Stimulated activated CD4-positive, alpha-beta T cell treated with anti-CD3 and anti-CD28 coated beads, TNF-alpha, amount 100 ng/mL, for 1 hour (primary cell): ENCODE measurements around the gene MBD6.
"Not testable (repeated sequence)": the region's sequence is repeated elsewhere in the genome, so short reads cannot be mapped to it uniquely, and the experiment has no call there.

Source experiments
- DNase-seq, 3 donors: peaks; one replicate each; pipeline ENCODE4 v3.0.0-alpha.2; 2020; ENCODE audit warnings: low read depth in 3 of 3, low spot score in 1 of 3

MBD6 gene

GRCh38 chr12:57548488-57548887 is 25.9 kb downstream of the MBD6 start:
- no peak for DNase-seq

DNA sequence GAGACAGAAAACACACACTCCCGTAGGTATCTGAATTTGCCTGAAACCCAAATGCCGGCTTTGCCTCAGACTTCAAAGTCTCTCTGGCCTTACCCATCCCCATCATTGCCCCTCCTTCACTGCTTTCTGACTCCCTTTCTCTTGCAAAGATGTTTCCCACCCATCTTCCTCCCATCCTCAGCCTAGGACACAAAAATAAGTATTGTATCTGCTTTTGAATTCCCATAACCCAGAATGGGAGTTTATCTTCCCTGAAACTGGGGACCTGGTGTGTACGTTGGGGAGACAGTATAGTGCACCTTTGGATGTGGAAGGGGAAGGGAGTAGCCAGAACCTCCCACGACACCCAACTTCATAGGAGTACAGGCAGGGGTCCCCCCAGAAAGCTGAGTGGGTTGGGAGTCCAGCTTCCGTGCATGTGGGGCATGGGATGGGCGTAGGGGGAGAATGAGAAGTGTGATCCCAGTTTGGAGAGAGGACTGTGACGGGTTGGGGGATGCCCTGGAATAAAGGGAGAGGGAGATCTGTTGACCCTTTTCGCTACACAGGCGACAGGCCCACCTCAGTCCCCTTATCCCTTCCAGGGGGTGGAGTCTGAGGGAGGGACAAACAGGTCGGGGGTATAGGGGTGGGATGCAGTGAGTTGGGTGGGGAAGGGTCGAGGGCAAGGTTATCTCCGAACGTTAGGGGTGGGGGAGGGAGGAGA is 26.7 kb downstream of the MBD6 start:
- DNase-seq, result no peak

DNA sequence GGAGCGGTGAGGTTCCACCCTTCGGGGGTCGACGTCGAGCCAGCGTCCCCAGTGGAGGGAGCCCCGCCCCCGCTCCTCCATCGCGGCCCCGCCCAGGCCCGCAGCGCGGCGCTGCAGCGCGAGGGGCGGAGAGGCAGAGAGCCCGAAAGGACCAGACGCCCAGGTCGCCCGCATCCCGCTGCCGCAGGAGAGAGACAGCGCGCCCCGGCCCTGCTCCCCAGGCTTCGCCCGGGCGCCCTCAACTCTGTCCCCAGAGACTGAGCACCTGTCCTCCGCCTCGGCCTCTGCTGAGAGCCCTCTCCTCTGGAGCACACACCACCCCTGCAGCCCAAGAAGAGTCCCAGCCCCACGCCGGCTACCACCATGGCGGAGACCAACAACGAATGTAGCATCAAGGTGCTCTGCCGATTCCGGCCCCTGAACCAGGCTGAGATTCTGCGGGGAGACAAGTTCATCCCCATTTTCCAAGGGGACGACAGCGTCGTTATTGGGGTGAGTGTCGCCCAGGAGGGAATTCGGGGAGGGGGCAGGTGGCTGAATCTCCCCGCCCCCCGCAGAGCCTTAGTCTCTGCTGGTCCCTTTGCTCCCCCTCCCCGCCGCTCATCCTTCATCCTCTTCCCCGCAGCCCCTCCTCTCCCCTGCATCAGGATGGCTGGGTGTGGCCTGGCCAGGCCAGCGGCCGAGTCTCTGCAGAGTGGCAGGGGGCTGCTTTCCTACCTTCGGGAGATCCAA is 27.5 kb downstream of the MBD6 start, which contains the start of gene KIF5A:
Gene KIF5A (plus strand): TSS at position 136 of the 732 bp plus-strand sequence. CDS start 228 bp downstream, at position 364.
- peak in 2 of 3 donors; percentile 14 to 41 for DNase-seq

DNA sequence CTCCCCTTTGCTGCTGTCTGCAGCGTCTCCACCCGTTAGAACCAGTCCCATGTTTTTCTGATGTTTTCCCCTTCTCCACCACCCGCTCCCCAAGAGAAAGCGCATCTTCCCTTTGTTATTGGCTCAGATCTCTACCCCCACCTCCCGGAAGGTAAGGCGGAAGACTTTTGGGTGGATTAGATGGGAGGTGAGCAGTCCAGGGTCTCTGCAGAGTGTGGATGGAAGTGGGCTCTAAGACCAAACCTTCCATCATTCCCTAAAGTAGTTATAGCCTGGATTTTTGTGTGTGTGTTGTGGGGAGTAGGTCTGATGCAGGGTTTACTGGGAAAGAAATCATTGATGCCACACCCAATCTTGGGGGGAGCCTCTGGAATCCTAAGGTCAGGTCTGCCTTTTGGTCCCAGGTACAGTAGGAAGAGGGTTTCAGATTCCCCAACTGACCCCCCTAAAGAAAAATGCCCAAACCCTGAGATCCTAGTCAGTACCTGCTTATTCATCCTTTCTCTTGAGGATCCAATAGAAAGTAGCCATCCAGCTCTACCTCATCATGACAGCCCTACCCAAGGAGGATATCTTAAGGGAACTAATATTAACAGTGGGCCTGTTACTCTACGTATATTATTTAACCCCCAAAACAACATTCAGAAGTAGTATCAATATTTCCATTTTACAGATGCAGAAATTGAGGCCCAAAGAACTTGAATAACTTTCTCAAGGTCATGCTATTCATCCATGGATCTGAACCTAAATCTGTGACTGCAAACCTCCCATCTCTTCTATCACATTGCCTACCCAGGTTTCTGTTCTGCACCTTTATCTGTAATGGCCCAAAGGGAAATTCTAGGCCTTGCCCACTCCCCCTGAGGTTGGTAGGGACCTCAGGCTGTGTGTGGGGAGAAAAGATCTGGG is 28.3 kb downstream of the MBD6 start:
- DNase-seq, result no peak

DNA sequence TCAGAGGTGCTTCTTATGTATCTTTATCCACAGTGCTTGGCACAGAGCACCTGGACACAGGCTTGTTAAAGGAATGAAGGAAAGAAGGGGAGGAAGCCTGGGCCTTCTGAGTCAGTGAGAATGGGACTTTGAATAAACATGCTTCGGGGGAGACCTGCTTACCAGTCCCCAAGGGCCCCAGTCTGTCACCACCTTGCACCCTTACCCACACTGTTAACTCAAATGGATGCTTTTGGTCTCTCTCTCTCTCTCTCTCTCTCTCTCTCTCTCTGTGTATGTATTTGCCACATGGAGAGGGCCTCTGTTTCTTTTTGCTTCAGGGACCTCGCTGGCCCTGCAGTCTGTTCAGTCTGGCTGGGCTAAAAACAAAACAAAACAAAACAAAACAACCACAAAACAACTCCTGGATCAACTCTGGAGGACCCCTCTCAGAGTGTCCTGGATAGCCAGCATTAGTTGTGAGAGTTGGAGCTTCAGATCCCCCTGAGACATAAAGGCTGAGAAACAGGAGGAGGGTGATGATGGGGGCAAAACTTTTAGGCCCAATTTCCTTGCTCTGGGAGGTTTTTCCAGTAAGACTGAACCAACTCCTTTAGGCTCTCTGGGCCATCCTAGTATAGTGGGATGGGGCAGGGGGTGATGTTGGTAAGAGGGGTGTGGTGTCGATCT is 29.1 kb downstream of the MBD6 start:
- DNase-seq, result no peak

- DNase-seq, result no peak
Observed at GRCh38 chr12:57552306-57552651, 29.7 kb downstream of the MBD6 start.

DNA sequence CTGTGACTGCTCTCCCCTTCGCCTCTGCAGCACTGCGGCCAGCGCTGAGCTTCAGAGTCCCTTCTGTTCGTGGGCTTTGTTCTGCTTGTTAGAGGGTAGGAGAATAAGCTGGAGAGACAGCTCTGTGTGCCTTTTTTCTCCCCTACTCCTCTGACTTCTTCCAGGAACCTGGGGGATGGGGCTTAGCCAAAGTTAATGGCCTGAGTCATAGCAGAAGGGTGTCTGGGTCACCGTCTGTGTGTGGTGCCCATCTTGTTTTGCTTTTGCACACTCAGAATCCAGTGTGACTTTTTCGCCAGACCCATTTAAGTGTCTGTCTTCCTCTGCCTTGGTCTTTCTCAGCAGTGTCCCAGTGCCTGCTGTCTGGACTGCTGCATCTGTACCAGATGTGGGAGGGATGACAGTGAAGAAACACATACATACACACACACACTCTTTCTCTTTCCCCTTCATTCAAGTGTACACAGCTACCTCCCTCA is 30.2 kb downstream of the MBD6 start:
- DNase-seq, result no peak

DNA sequence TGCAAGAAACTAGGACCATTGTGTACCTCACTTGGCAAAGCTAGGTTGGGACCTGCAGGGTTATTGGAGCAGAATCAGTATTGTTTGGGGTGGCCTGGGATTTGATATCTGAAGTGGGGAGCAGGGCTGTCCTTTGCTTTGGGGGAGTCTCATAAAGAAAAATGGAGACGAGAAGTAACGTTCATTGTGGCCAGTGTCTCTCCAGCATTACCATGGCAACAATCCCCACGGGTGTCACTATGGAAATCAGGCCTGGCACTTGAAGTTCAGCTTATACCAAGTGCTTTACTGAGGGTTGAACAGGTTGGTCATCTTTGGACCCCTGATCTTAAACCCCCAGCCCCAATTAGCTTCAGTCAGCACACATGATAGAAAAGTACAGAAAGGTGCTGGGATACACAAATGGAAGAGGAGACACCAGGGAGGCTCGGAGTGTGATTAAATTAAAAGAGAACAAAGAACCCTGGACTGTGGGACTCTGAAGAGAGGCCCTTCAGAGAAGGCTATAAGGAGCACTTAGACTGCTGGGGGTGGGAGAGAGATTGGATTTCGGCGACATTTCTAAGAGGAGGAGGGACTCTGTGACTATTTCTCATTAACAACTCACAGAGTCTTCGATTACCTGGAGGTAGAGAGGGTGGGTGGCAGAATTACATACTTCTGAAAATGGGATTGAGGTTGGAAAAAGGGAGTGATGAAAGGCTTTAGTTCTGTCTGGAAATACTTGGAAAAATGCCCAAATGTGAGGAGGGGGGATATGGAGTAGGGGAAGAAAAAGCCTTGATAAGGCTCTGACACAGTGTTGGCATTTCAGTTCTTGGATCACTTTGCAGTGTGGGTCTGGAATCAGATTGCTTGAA is 30.9 kb downstream of the MBD6 start:
- DNase-seq, result no peak

GRCh38 chr12:57554453-57554852 is 31.8 kb downstream of the MBD6 start:
- DNase-seq, result no peak

- no peak for DNase-seq
Observed at GRCh38 chr12:57554897-57555296, 32.3 kb downstream of the MBD6 start.

GRCh38 chr12:57558864-57559263 is 36.2 kb downstream of the MBD6 start:
- no peak for DNase-seq

- DNase-seq, result no peak
Observed at GRCh38 chr12:57560516-57560915, 37.9 kb downstream of the MBD6 start.

DNA sequence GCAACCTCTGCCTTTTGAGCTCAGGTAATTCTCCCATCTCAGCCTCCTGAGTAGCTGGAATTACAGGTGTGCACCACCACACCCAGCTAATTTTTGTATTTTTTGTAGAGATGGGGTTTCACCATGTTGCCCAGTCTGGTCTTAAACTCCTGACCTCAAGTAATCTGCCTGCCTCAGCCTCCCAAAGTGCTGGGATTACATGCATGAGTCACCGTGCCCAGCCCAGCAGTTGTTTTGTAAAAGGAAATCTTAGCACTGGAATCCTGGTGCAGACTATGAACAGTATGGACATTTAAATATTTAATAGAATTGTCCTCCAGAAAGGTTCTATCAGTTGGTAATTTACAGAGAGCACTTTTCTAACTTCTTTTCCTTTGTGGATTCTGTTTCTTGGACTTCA is 38.5 kb downstream of the MBD6 start:
- DNase-seq, result not testable (repeated sequence)

DNA sequence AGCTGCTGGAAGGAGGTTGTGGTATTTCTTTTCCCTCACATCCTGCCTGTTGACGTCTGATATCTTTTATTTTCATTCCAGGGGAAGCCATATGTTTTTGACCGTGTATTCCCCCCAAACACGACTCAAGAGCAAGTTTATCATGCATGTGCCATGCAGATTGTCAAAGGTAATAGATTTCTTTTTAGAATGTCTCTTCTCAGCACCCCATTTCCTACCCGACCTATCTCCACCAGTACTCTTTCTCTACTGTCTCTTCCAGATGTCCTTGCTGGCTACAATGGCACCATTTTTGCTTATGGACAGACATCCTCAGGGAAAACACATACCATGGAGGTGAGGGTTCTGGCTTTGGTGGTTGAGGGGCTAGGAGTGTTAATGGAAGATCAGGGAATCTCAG is 40.7 kb downstream of the MBD6 start:
- no peak for DNase-seq

GRCh38 chr12:57564178-57564740 is 41.6 kb downstream of the MBD6 start:
- no peak for DNase-seq

- DNase-seq, result no peak
Observed at GRCh38 chr12:57568838-57569237, 46.2 kb downstream of the MBD6 start.

DNA sequence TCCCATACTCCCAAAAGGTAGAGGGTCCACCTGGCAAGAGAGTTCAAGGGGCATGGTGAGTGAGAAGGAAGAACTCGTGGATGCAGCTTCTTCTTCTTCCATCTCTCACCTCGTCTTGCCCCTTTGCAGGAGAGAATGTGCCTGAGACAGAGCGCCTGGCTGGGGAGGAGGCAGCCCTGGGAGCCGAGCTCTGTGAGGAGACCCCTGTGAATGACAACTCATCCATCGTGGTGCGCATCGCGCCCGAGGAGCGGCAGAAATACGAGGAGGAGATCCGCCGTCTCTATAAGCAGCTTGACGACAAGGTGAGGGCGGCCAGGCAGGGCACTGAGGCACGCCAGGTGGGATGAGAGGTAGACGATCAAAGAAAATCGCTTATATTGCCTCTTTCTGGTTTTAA is 47.2 kb downstream of the MBD6 start:
- DNase-seq, result no peak

DNA sequence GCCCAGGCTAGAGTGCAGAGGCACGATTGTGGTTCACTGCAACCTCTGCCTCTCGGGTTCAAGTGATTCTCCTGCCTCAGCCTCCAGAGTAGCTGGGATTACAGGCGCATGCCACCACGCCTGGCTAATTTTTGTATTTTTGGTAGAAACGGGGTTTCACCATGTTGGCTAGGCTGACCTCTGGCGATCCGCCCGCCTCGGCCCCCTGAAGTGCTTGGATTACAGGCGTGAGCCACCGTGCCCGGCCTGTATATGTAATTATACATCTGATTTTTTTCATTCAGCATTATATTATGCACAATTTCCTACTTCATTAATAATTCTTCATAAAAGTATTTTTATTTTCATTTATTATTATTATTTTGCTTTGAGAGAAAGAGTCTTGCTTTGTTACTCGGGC is 47.8 kb downstream of the MBD6 start:
- DNase-seq, result not testable (repeated sequence)

DNA sequence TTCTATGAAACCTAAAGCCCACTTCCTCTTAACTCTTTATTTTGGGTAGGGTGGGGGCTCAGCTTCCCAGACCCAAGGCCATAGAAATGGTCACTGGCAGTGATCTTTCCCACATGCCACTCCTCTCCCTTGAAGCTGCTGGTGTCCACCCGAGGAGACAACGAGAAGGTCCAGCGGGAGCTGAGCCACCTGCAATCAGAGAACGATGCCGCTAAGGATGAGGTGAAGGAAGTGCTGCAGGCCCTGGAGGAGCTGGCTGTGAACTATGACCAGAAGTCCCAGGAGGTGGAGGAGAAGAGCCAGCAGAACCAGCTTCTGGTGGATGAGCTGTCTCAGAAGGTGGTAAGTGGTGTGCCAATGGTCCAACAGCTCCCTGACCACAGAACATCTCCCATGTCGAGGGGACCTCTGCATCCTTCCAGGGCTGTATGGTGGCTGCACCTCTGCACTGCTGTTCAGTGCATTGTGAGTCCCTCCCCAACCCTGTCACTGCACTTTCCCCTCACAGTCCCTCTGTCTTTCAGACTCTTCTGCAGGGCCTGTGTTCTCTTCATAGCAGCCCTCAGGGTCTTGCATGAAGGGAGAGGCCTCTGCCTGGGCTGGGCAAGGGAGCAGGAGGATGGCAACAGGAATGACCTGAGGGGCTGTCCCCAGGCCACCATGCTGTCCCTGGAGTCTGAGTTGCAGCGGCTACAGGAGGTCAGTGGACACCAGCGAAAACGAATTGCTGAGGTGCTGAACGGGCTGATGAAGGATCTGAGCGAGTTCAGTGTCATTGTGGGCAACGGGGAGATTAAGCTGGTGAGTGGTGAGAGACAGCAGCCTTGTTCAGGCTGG is 49.5 kb downstream of the MBD6 start:
- no peak for DNase-seq
